ENCODE data around the gene DHDH. TPM values are rescaled to one million over a fixed set of nuclear protein-coding genes. Genes with fewer than 3 reads are reported as not detected.
"Not testable (repeated sequence)": the region's sequence is repeated elsewhere in the genome, so short reads cannot be mapped to it uniquely, and the experiment has no call there.

The DHDH gene
- total RNA-seq, 1 donor, result 0.36 TPM

DNA sequence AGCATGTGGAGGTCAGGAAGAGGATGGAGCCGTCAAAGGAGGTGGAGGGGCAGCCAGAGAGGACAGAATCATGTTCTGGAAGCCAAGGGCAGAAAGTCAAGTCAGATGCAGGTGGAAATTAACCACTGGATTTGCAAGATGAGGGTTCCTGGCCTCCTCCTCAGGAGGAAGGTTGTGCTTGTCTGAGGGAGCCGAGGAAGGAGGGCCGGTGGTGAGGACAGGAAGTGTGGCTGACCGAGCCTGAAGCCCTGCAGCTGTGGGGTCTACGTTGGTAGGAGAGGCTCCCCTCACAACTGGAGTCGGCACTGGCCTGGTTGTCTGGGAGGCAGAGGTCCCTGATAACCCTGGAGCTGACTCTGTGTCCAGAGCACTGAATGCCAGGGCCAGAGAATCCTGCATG, 15.4 kb upstream of the DHDH start:
- H4K20me1 ChIP-seq (ENCODE audit: insufficient read depth, low read length), result no peaks in the 10 kb centered on the region
- H3K9me3 ChIP-seq (ENCODE audit: low read depth, low read length), result no peaks in the 10 kb centered on the region
- no peaks in the 10 kb centered on the region for H3K4me1 ChIP-seq (ENCODE audit: insufficient read depth, low read length)
- no peak overlapping the region for H3K4me3 ChIP-seq (ENCODE audit: insufficient read depth, low read length)
- H3K4me2 ChIP-seq (ENCODE audit: insufficient read depth, low read length), result no peak overlapping the region
- TF ChIP-seq, protein P1, sequence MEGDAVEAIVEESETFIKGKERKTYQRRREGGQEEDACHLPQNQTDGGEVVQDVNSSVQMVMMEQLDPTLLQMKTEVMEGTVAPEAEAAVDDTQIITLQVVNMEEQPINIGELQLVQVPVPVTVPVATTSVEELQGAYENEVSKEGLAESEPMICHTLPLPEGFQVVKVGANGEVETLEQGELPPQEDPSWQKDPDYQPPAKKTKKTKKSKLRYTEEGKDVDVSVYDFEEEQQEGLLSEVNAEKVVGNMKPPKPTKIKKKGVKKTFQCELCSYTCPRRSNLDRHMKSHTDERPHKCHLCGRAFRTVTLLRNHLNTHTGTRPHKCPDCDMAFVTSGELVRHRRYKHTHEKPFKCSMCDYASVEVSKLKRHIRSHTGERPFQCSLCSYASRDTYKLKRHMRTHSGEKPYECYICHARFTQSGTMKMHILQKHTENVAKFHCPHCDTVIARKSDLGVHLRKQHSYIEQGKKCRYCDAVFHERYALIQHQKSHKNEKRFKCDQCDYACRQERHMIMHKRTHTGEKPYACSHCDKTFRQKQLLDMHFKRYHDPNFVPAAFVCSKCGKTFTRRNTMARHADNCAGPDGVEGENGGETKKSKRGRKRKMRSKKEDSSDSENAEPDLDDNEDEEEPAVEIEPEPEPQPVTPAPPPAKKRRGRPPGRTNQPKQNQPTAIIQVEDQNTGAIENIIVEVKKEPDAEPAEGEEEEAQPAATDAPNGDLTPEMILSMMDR (IDR thresholded peaks at IDR 0.05; ENCODE audit: extremely low read depth, low read depth, low read length), result no peak
- no peak for DNase-seq (ENCODE audit: insufficient read length, low spot score, missing footprints)
- H3K36me3 ChIP-seq (ENCODE audit: insufficient read depth, low read length), result peaks cover 59% of the 10 kb centered on the region
- H3K79me2 ChIP-seq (ENCODE audit: insufficient read depth, low read length), result no peaks in the 10 kb centered on the region
- no peak overlapping the region for H2AFZ ChIP-seq (ENCODE audit: low read length)
- no peaks in the 10 kb centered on the region for H3K27me3 ChIP-seq (ENCODE audit: insufficient read depth, low read length)
- H3K27ac ChIP-seq (ENCODE audit: low read depth, low read length), result no peak overlapping the region

DNA sequence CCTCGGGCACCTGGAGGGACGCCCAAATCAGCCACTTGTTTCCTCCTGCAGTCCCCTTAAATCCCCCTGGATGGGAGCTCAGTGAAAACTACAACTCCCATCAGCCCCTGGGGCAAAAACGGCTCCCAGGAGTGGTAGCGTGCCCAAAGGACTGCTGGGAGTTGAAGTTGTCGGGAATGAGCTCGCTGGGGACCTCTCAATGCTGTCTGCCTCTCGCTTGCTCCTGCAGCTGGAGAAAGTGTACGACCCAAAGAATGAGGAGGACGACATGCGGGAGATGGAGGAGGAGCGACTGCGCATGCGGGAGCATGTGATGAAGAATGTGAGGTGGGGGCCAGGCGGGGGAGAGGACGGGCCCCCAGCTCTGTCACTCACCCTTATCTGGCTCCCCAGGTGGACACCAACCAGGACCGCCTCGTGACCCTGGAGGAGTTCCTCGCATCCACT, 14.7 kb upstream of the DHDH start:
- Histone ChIP-seq H3K36me3 (ENCODE audit: insufficient read depth, low read length) (peaks cover 54% of the 10 kb centered on the region), H3K27me3 (ENCODE audit: insufficient read depth, low read length) (no peaks in the 10 kb centered on the region)

DNA sequence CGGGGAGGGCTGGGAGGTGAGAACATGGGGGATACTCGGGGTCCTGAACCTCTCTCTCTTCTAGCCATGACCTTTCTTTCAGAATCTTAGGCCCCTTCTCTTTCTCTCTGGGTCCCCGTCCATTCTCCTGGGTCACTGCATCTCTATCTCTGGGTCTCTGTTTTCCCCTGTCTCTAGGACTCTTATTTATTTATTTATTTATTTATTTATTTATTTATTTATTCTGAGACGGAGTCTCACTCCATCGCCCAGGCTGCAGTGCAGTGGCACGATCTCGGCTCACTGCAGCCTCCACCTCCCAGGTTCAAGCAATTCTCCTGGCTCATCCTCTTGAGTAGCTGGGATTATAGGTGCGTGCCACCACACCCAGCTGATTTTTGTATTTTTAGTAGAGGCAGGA, 14.2 kb upstream of the DHDH start:
- H3K4me1 ChIP-seq (ENCODE audit: insufficient read depth, low read length); H3K27ac ChIP-seq (ENCODE audit: low read depth, low read length); H3K9me3 ChIP-seq (ENCODE audit: low read depth, low read length); H3K4me2 ChIP-seq (ENCODE audit: insufficient read depth, low read length); H4K20me1 ChIP-seq (ENCODE audit: insufficient read depth, low read length); H3K4me3 ChIP-seq (ENCODE audit: insufficient read depth, low read length); DNase-seq (ENCODE audit: insufficient read length, low spot score, missing footprints); H3K27me3 ChIP-seq (ENCODE audit: insufficient read depth, low read length); H2AFZ ChIP-seq (ENCODE audit: low read length); H3K79me2 ChIP-seq (ENCODE audit: insufficient read depth, low read length): not testable (repeated sequence)
- peaks cover 52% of the 10 kb centered on the region for H3K36me3 ChIP-seq (ENCODE audit: insufficient read depth, low read length)

More for the DNA sequence above, 14.7 kb upstream of the DHDH start:
- H3K4me2 ChIP-seq (ENCODE audit: insufficient read depth, low read length), result no peak overlapping the region
- TF ChIP-seq, protein P1 (IDR thresholded peaks at IDR 0.05; ENCODE audit: extremely low read depth, low read depth, low read length), result no peak
- no peaks in the 10 kb centered on the region for H4K20me1 ChIP-seq (ENCODE audit: insufficient read depth, low read length)
- no peaks in the 10 kb centered on the region for H3K79me2 ChIP-seq (ENCODE audit: insufficient read depth, low read length)
- DNase-seq (ENCODE audit: insufficient read length, low spot score, missing footprints), result peak; percentile 80
- no peak overlapping the region for H3K27ac ChIP-seq (ENCODE audit: low read depth, low read length)
- H3K4me3 ChIP-seq (ENCODE audit: insufficient read depth, low read length), result no peak overlapping the region
- no peak overlapping the region for H2AFZ ChIP-seq (ENCODE audit: low read length)
- no peaks in the 10 kb centered on the region for H3K4me1 ChIP-seq (ENCODE audit: insufficient read depth, low read length)
- no peaks in the 10 kb centered on the region for H3K9me3 ChIP-seq (ENCODE audit: low read depth, low read length)

DNA sequence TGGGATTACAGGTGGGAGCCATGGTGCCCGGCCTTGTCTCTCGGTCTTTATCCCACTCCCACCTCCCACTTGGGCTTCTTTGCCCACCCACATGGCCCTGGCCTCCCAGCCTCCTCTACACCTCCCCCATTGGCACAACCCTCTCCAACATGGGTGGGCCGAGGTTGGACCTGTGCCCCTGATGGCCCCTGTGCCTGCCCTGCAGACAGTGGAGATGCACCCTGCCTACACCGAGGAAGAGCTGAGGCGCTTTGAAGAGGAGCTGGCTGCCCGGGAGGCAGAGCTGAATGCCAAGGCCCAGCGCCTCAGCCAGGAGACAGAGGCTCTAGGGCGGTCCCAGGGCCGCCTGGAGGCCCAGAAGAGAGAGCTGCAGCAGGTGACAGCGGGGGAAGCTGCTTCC, 12.6 kb upstream of the DHDH start:
- no peaks in the 10 kb centered on the region for H3K27me3 ChIP-seq (ENCODE audit: insufficient read depth, low read length)
- no peaks in the 10 kb centered on the region for H4K20me1 ChIP-seq (ENCODE audit: insufficient read depth, low read length)
- H3K4me1 ChIP-seq (ENCODE audit: insufficient read depth, low read length), result peaks cover 13% of the 10 kb centered on the region
- TF ChIP-seq, protein P1 (IDR thresholded peaks at IDR 0.05; ENCODE audit: extremely low read depth, low read depth, low read length), result no peak
- H3K36me3 ChIP-seq (ENCODE audit: insufficient read depth, low read length), result peaks cover 38% of the 10 kb centered on the region
- no peak overlapping the region for H2AFZ ChIP-seq (ENCODE audit: low read length)
- H3K27ac ChIP-seq (ENCODE audit: low read depth, low read length), result no peak overlapping the region
- no peaks in the 10 kb centered on the region for H3K79me2 ChIP-seq (ENCODE audit: insufficient read depth, low read length)
- no peaks in the 10 kb centered on the region for H3K9me3 ChIP-seq (ENCODE audit: low read depth, low read length)
- no peak overlapping the region for H3K4me2 ChIP-seq (ENCODE audit: insufficient read depth, low read length)
- no peak overlapping the region for H3K4me3 ChIP-seq (ENCODE audit: insufficient read depth, low read length)
- DNase-seq (ENCODE audit: insufficient read length, low spot score, missing footprints), result no peak
